ENCODE data around the gene CEMIP. TPM values are rescaled to one million over a fixed set of nuclear protein-coding genes. Genes with fewer than 3 reads are reported as not detected.

The CEMIP gene
- total RNA-seq, 1 donor from 2014 or later: 0.77 TPM

GRCh38 chr15:80932989-80933388 is 153.8 kb downstream of the CEMIP start:
- H3K27ac Mint-ChIP-seq: no peak overlapping the region
- H3K4me1 Mint-ChIP-seq (ENCODE audit: low read depth): peaks cover 7% of the 10 kb centered on the region
- no peak overlapping the region for H3K4me3 Mint-ChIP-seq (ENCODE audit: low read depth)
- TF ChIP-seq CTCF (IDR thresholded peaks at IDR 0.05; ENCODE audit: unreplicated experiment): no peak
- H3K27me3 Mint-ChIP-seq: no peaks in the 10 kb centered on the region
- no peaks in the 10 kb centered on the region for H3K9me3 Mint-ChIP-seq (ENCODE audit: low read depth)
- DNase-seq (ENCODE audit: low spot score, unreplicated experiment): no peak
- peaks cover 6% of the 10 kb centered on the region for H3K36me3 Mint-ChIP-seq (ENCODE audit: insufficient read depth)

GRCh38 chr15:80934761-80935221 is 155.6 kb downstream of the CEMIP start:
- no peaks in the 10 kb centered on the region for H3K27me3 Mint-ChIP-seq
- no peak overlapping the region for H3K4me3 Mint-ChIP-seq (ENCODE audit: low read depth)
- H3K27ac Mint-ChIP-seq: peak overlapping the region; percentile 35
- DNase-seq (ENCODE audit: low spot score, unreplicated experiment): no peak
- peaks cover 2% of the 10 kb centered on the region for H3K4me1 Mint-ChIP-seq (ENCODE audit: low read depth)
- no peak for TF ChIP-seq CTCF (IDR thresholded peaks at IDR 0.05; ENCODE audit: unreplicated experiment)
- H3K9me3 Mint-ChIP-seq (ENCODE audit: low read depth): no peaks in the 10 kb centered on the region
- peaks cover 5% of the 10 kb centered on the region for H3K36me3 Mint-ChIP-seq (ENCODE audit: insufficient read depth)

- Mint-ChIP-seq H3K9me3 (ENCODE audit: low read depth) (no peaks in the 10 kb centered on the region), H3K4me1 (ENCODE audit: low read depth) (no peaks in the 10 kb centered on the region), H3K36me3 (ENCODE audit: insufficient read depth) (peaks cover 7% of the 10 kb centered on the region), H3K4me3 (ENCODE audit: low read depth) (no peak overlapping the region), H3K27me3 (no peaks in the 10 kb centered on the region), H3K27ac (no peak overlapping the region)
- TF ChIP-seq CTCF (IDR thresholded peaks at IDR 0.05; ENCODE audit: unreplicated experiment): no peak
- no peak for DNase-seq (ENCODE audit: low spot score, unreplicated experiment)
Measured at GRCh38 chr15:80936288-80937078, 157.3 kb downstream of the CEMIP start.

GRCh38 chr15:80937718-80938117 is 158.5 kb downstream of the CEMIP start:
- TF ChIP-seq CTCF (IDR thresholded peaks at IDR 0.05; ENCODE audit: unreplicated experiment): no peak
- peaks cover 9% of the 10 kb centered on the region for H3K36me3 Mint-ChIP-seq (ENCODE audit: insufficient read depth)
- DNase-seq (ENCODE audit: low spot score, unreplicated experiment): no peak

GRCh38 chr15:80939216-80939615 is 160.0 kb downstream of the CEMIP start:
- no peak for TF ChIP-seq CTCF (IDR thresholded peaks at IDR 0.05; ENCODE audit: unreplicated experiment)
- Mint-ChIP-seq H3K27ac (no peak overlapping the region), H3K9me3 (ENCODE audit: low read depth) (no peaks in the 10 kb centered on the region), H3K4me3 (ENCODE audit: low read depth) (no peak overlapping the region), H3K36me3 (ENCODE audit: insufficient read depth) (peaks cover 9% of the 10 kb centered on the region), H3K27me3 (no peaks in the 10 kb centered on the region), H3K4me1 (ENCODE audit: low read depth) (no peaks in the 10 kb centered on the region)
- no peak for DNase-seq (ENCODE audit: low spot score, unreplicated experiment)

More at GRCh38 chr15:80937718-80938117, 158.5 kb downstream of the CEMIP start:
- Mint-ChIP-seq H3K9me3 (ENCODE audit: low read depth) (no peaks in the 10 kb centered on the region), H3K27me3 (no peaks in the 10 kb centered on the region), H3K4me1 (ENCODE audit: low read depth) (no peaks in the 10 kb centered on the region), H3K4me3 (ENCODE audit: low read depth) (no peak overlapping the region), H3K27ac (no peak overlapping the region)

Measured in progenitor cell of endocrine pancreas (in vitro differentiated cells).